ENCODE measurements around the gene CEMIP2.
"Not testable (repeated sequence)": the region's sequence is repeated elsewhere in the genome, so short reads cannot be mapped to it uniquely, and the experiment has no call there.

Gene CEMIP2

GRCh38 chr9:71675105-71675856, 93.0 kb downstream of the CEMIP2 start:
- no peak for DNase-seq

- DNase-seq = no peak
Observed at GRCh38 chr9:71672573-71672972, 95.7 kb downstream of the CEMIP2 start.

- DNase-seq = no peak
Observed at GRCh38 chr9:71671289-71671688, 97.0 kb downstream of the CEMIP2 start.

- DNase-seq = no peak
Observed at GRCh38 chr9:71670121-71670520, 98.2 kb downstream of the CEMIP2 start.

GRCh38 chr9:71669284-71669995, 98.9 kb downstream of the CEMIP2 start:
- no peak for DNase-seq

GRCh38 chr9:71668717-71669116, 99.6 kb downstream of the CEMIP2 start:
- DNase-seq = no peak

GRCh38 chr9:71665247-71665646, 103.1 kb downstream of the CEMIP2 start:
- no peak for DNase-seq

GRCh38 chr9:71664566-71664965, 103.7 kb downstream of the CEMIP2 start:
- DNase-seq = no peak

- DNase-seq = no peak
Observed at GRCh38 chr9:71663931-71664459, 104.3 kb downstream of the CEMIP2 start.

GRCh38 chr9:71663216-71663615, 105.1 kb downstream of the CEMIP2 start:
- no peak for DNase-seq

- no peak for DNase-seq
Observed at GRCh38 chr9:71662082-71662481, 106.2 kb downstream of the CEMIP2 start.

- DNase-seq = not testable (repeated sequence)
Observed at GRCh38 chr9:71657276-71657675, 111.0 kb downstream of the CEMIP2 start.

GRCh38 chr9:71656496-71656895, 111.8 kb downstream of the CEMIP2 start:
- DNase-seq = no peak

- DNase-seq = no peak
Observed at GRCh38 chr9:71655778-71656177, 112.5 kb downstream of the CEMIP2 start.

- DNase-seq = peak; percentile 11
Observed at GRCh38 chr9:71655141-71655540, 113.2 kb downstream of the CEMIP2 start.

GRCh38 chr9:71652480-71652879, 115.8 kb downstream of the CEMIP2 start:
- DNase-seq = no peak

GRCh38 chr9:71648453-71648852, 119.9 kb downstream of the CEMIP2 start:
- peak; percentile 38 for DNase-seq

GRCh38 chr9:71647094-71647591, 121.2 kb downstream of the CEMIP2 start:
- peak; percentile 87 for DNase-seq

GRCh38 chr9:71646131-71646530, 122.2 kb downstream of the CEMIP2 start:
- DNase-seq = peak; percentile 43

GRCh38 chr9:71644819-71645362, 123.4 kb downstream of the CEMIP2 start:
- no peak for DNase-seq

GRCh38 chr9:71643330-71643729, 125.0 kb downstream of the CEMIP2 start:
- no peak for DNase-seq

- no peak for DNase-seq
Observed at GRCh38 chr9:71642056-71642455, 126.3 kb downstream of the CEMIP2 start.

GRCh38 chr9:71638627-71639026, 129.7 kb downstream of the CEMIP2 start:
- no peak for DNase-seq

GRCh38 chr9:71637926-71638325, 130.4 kb downstream of the CEMIP2 start:
- DNase-seq = peak; percentile 55
